Activated CD4-positive, alpha-beta T cell treated with anti-CD3 and anti-CD28 coated beads, Interleukin-2, Interleukin-6, amounts not matched to agents 100 ng/mL and 50 ng/mL, durations not matched to agents 16 hours and 8 hours (primary cell): ENCODE results near the gene S100A11.
"Not testable (repeated sequence)": the region's sequence is repeated elsewhere in the genome, so short reads cannot be mapped to it uniquely, and the experiment has no call there.

ENCODE experiments used
- DNase-seq: peaks from one replicate; pipeline ENCODE4 v3.0.0-alpha.2; 2020

Gene S100A11

GRCh38 chr1:152036267-152037216 lies at the start of gene S100A11:
Gene S100A11 (minus strand): TSS chr1:152037004. CDS start chr1:152036915, 89 bp downstream.
- peak; percentile 90 for DNase-seq

- DNase-seq, result no peak
These were observed 48.0 kb upstream of the S100A11 start for GRCh38 chr1:152084853-152085252.

GRCh38 chr1:152081026-152081425 lies 44.2 kb upstream of the S100A11 start:
- DNase-seq, result not testable (repeated sequence)

GRCh38 chr1:152080494-152080893 lies 43.7 kb upstream of the S100A11 start:
- DNase-seq, result not testable (repeated sequence)

- DNase-seq, result no peak
These were observed 42.1 kb upstream of the S100A11 start for GRCh38 chr1:152078831-152079441.

GRCh38 chr1:152072311-152072710 lies 35.5 kb upstream of the S100A11 start:
- DNase-seq, result no peak

GRCh38 chr1:152071123-152071522 lies 34.3 kb upstream of the S100A11 start:
- DNase-seq, result no peak

GRCh38 chr1:152067929-152068328 lies 31.1 kb upstream of the S100A11 start:
- DNase-seq, result no peak

- no peak for DNase-seq
These were observed 30.3 kb upstream of the S100A11 start for GRCh38 chr1:152067150-152067549.

GRCh38 chr1:152061952-152062351 lies 25.1 kb upstream of the S100A11 start:
- DNase-seq, result no peak

- DNase-seq, result no peak
These were observed 16.6 kb upstream of the S100A11 start for GRCh38 chr1:152053375-152053774.

- peak; percentile 87 for DNase-seq
These were observed 15.8 kb upstream of the S100A11 start for GRCh38 chr1:152052606-152053005.

- no peak for DNase-seq
These were observed 14.3 kb upstream of the S100A11 start for GRCh38 chr1:152050886-152051675.

- DNase-seq, result peak; percentile 38
These were observed 12.7 kb upstream of the S100A11 start for GRCh38 chr1:152049291-152050083.

- DNase-seq, result peak; percentile 87
These were observed 11.7 kb upstream of the S100A11 start for GRCh38 chr1:152048416-152049009.

GRCh38 chr1:152047730-152048415 lies 11.1 kb upstream of the S100A11 start:
- peak; percentile 96 for DNase-seq

GRCh38 chr1:152047413-152047729 lies 10.6 kb upstream of the S100A11 start:
- no peak for DNase-seq

- DNase-seq, result no peak
These were observed 7.6 kb upstream of the S100A11 start for GRCh38 chr1:152044386-152044785.

- no peak for DNase-seq
These were observed 7.1 kb upstream of the S100A11 start for GRCh38 chr1:152043870-152044269.

GRCh38 chr1:152042030-152042429 lies 5.2 kb upstream of the S100A11 start:
- DNase-seq, result no peak

- DNase-seq, result no peak
These were observed 3.1 kb upstream of the S100A11 start for GRCh38 chr1:152039886-152040285.

- DNase-seq, result no peak
These were observed 2.7 kb upstream of the S100A11 start for GRCh38 chr1:152039461-152039860.
